Raji (cell line): ENCODE data around the gene INKA2.
A peak's percentile ranks its signal among the peaks of the same experiment; 100 is the strongest.

Experiments used
- POLR2A ChIP-seq: IDR thresholded peaks from 2 replicates; pipeline ENCODE4 v1.6.1; 2011; ENCODE audit warnings: low read depth, low read length, control low read depth; ENCODE audit not compliant: insufficient read depth

The INKA2 gene

GRCh38 chr1:111758373-111758772, 19.2 kb upstream of the INKA2 start:
- no peak for TF ChIP-seq POLR2A

- no peak for TF ChIP-seq POLR2A
Measured at GRCh38 chr1:111756124-111756513, 16.9 kb upstream of the INKA2 start.

- TF ChIP-seq POLR2A: peak; percentile 94
Measured at GRCh38 chr1:111755331-111756123, 16.3 kb upstream of the INKA2 start, which contains the start of gene DDX20. Gene DDX20 (plus strand): TSS chr1:111755901. CDS start chr1:111755925, 24 bp downstream.

GRCh38 chr1:111754984-111755330, 15.8 kb upstream of the INKA2 start:
- TF ChIP-seq POLR2A: no peak

- TF ChIP-seq POLR2A: no peak
Measured at GRCh38 chr1:111751906-111752575, 12.8 kb upstream of the INKA2 start.

- TF ChIP-seq POLR2A: no peak
Measured at GRCh38 chr1:111750856-111751255, 11.7 kb upstream of the INKA2 start.

- TF ChIP-seq POLR2A: no peak
Measured at GRCh38 chr1:111749628-111750027, 10.4 kb upstream of the INKA2 start.

- no peak for TF ChIP-seq POLR2A
Measured at GRCh38 chr1:111747947-111748346, 8.8 kb upstream of the INKA2 start.

GRCh38 chr1:111747282-111747734, 8.1 kb upstream of the INKA2 start:
- TF ChIP-seq POLR2A: 0 out of 2 replicates have a peak, but pooled peaks have one; percentile 19

GRCh38 chr1:111746614-111746999, 7.4 kb upstream of the INKA2 start:
- TF ChIP-seq POLR2A: no peak

GRCh38 chr1:111745675-111746613, 6.7 kb upstream of the INKA2 start:
- no peak for TF ChIP-seq POLR2A

GRCh38 chr1:111743679-111744101, 4.5 kb upstream of the INKA2 start:
- TF ChIP-seq POLR2A: no peak

GRCh38 chr1:111742938-111743549, 3.8 kb upstream of the INKA2 start:
- TF ChIP-seq POLR2A: no peak

- TF ChIP-seq POLR2A: no peak
Measured at GRCh38 chr1:111739925-111740765, 950 bp upstream of the INKA2 start.
